Astrocyte (in vitro differentiated cells and primary cell): ENCODE measurements around the gene TENM3. TPM values are rescaled to one million over a fixed set of nuclear protein-coding genes. Genes with fewer than 3 reads are reported as not detected.

Source experiments
- DNase-seq: peaks from one replicate; pipeline ENCODE4 v3.0.0-alpha.2; 2010; ENCODE audit warnings: low read depth
- FAIRE-seq: peaks from 2 replicates; lab custom pipeline; 2011; peaks lifted over from hg19 to GRCh38; lab: Jason Lieb, UNC
- H2AFZ ChIP-seq: 2 replicates; pipeline ENCODE4 v1.6.0; 2012; ENCODE audit warnings: low read depth, low read length, inconsistent platforms
- H3K27ac ChIP-seq: 2 replicates; pipeline ENCODE4 v1.5.1; 2011; ENCODE audit warnings: low read depth, low read length, inconsistent platforms
- H3K27me3 ChIP-seq: 2 replicates; pipeline ENCODE4 v1.6.0; 2011; ENCODE audit warnings: low read length, inconsistent platforms; ENCODE audit not compliant: insufficient read depth
- H3K36me3 ChIP-seq: 2 replicates; pipeline ENCODE4 v1.5.1; 2011; ENCODE audit warnings: low read length, inconsistent platforms; ENCODE audit not compliant: insufficient read depth
- H3K4me1 ChIP-seq: 2 replicates; pipeline ENCODE4 v1.5.1; 2011; ENCODE audit warnings: low read length, inconsistent platforms; ENCODE audit not compliant: insufficient read depth
- H3K4me2 ChIP-seq: 2 replicates; pipeline ENCODE4 v1.6.0; 2012; ENCODE audit warnings: low read length, inconsistent platforms
- H3K4me3 ChIP-seq: 2 replicates; pipeline ENCODE4 v1.5.1; 2011; ENCODE audit warnings: low read depth, mild to moderate bottlenecking, low read length, inconsistent platforms; ENCODE audit not compliant: insufficient read depth
- H3K79me2 ChIP-seq: 2 replicates; pipeline ENCODE4 v1.6.0; 2012; ENCODE audit warnings: mild to moderate bottlenecking, low read length, inconsistent platforms; ENCODE audit not compliant: insufficient read depth
- H3K9ac ChIP-seq: 2 replicates; pipeline ENCODE4 v1.6.0; 2012; ENCODE audit warnings: mild to moderate bottlenecking, low read length, inconsistent platforms
- H3K9me3 ChIP-seq: 2 replicates; pipeline ENCODE4 v1.5.1; 2012; ENCODE audit warnings: low read depth, mild to moderate bottlenecking, low read length, inconsistent platforms; ENCODE audit not compliant: insufficient read depth
- H4K20me1 ChIP-seq: 2 replicates; pipeline ENCODE4 v1.6.0; 2012; ENCODE audit warnings: low read length, inconsistent platforms; ENCODE audit not compliant: insufficient read depth
- H3K27ac Mint-ChIP-seq: one replicate; pipeline ENCODE4 v1.8.0; 2021; ENCODE audit warnings: mild to moderate bottlenecking, mixed read lengths; ENCODE audit not compliant: unreplicated experiment
- H3K27me3 Mint-ChIP-seq: one replicate; pipeline ENCODE4 v1.8.0; 2021; ENCODE audit warnings: low read depth, mixed read lengths; ENCODE audit not compliant: unreplicated experiment
- H3K36me3 Mint-ChIP-seq: one replicate; pipeline ENCODE4 v1.8.0; 2021; ENCODE audit warnings: low read depth, mixed read lengths; ENCODE audit not compliant: unreplicated experiment
- H3K4me1 Mint-ChIP-seq: one replicate; pipeline ENCODE4 v1.8.0; 2021; ENCODE audit warnings: low read depth, mixed read lengths; ENCODE audit not compliant: unreplicated experiment
- H3K4me3 Mint-ChIP-seq: one replicate; pipeline ENCODE4 v1.8.0; 2021; ENCODE audit warnings: mild to moderate bottlenecking, moderate library complexity, mixed read lengths; ENCODE audit not compliant: unreplicated experiment
- H3K9me3 Mint-ChIP-seq: one replicate; pipeline ENCODE4 v1.8.0; 2021; ENCODE audit warnings: mild to moderate bottlenecking, mixed read lengths; ENCODE audit not compliant: unreplicated experiment
- CTCF ChIP-seq: IDR thresholded peaks from 2 replicates; pipeline ENCODE4 v1.5.1; 2011; ENCODE audit warnings: low read depth, mild to moderate bottlenecking, inconsistent platforms, low read length, moderate library complexity; ENCODE audit not compliant: insufficient read depth
- EZH2 ChIP-seq: IDR thresholded peaks from 2 replicates; pipeline ENCODE4 v1.6.1; 2012; ENCODE audit warnings: mild to moderate bottlenecking, low read length, inconsistent platforms; ENCODE audit not compliant: insufficient read depth
- total RNA-seq: library from RNA; stranded (reverse); gene quantifications from 2 replicates; pipeline ENCODE4 v1.2.1, GENCODE V29; 2021

The TENM3 gene
- total RNA-seq, 1 donor from 2014 or later: 127 TPM

GRCh38 chr4:182683661-182684060 is 440.5 kb downstream of the TENM3 start:
- no peak for DNase-seq
- Histone ChIP-seq H3K36me3 (peaks cover 5% of the 10 kb centered on the region), H3K4me2 (no peak overlapping the region), H3K27ac (no peak overlapping the region), H3K4me1 (peaks cover 8% of the 10 kb centered on the region), H4K20me1 (no peaks in the 10 kb centered on the region), H3K9ac (no peak overlapping the region), H3K4me3 (no peak overlapping the region), H2AFZ (no peak overlapping the region), H3K9me3 (no peaks in the 10 kb centered on the region), H3K27me3 (no peaks in the 10 kb centered on the region), H3K79me2 (no peaks in the 10 kb centered on the region)
- no peak for FAIRE-seq
- Mint-ChIP-seq H3K27me3 (no peaks in the 10 kb centered on the region), H3K4me1 (peaks cover 4% of the 10 kb centered on the region), H3K4me3 (no peak overlapping the region), H3K9me3 (no peaks in the 10 kb centered on the region), H3K36me3 (peaks cover 7% of the 10 kb centered on the region), H3K27ac (no peak overlapping the region)
- no peak for TF ChIP-seq EZH2
- TF ChIP-seq CTCF: no peak

GRCh38 chr4:182684796-182685195 is 441.6 kb downstream of the TENM3 start:
- TF ChIP-seq CTCF: no peak
- TF ChIP-seq EZH2: no peak
- Histone ChIP-seq H3K4me1 (peaks cover 8% of the 10 kb centered on the region), H3K79me2 (no peaks in the 10 kb centered on the region), H3K27ac (no peak overlapping the region), H3K9me3 (no peaks in the 10 kb centered on the region), H3K4me3 (no peak overlapping the region), H3K4me2 (no peak overlapping the region), H4K20me1 (no peaks in the 10 kb centered on the region), H3K36me3 (peaks cover 10% of the 10 kb centered on the region), H2AFZ (no peak overlapping the region), H3K9ac (no peak overlapping the region), H3K27me3 (no peaks in the 10 kb centered on the region)
- H3K27ac Mint-ChIP-seq: no peak overlapping the region
- no peak for FAIRE-seq
- H3K27me3 Mint-ChIP-seq: no peaks in the 10 kb centered on the region
- peaks cover 10% of the 10 kb centered on the region for H3K36me3 Mint-ChIP-seq
- H3K4me3 Mint-ChIP-seq: no peak overlapping the region
- H3K9me3 Mint-ChIP-seq: no peaks in the 10 kb centered on the region
- DNase-seq: peak; percentile 7
- peaks cover 4% of the 10 kb centered on the region for H3K4me1 Mint-ChIP-seq

GRCh38 chr4:182688081-182688480 is 444.9 kb downstream of the TENM3 start:
- H3K9me3 ChIP-seq: no peaks in the 10 kb centered on the region
- no peaks in the 10 kb centered on the region for H3K4me1 ChIP-seq
- no peak for DNase-seq
- no peak overlapping the region for H3K4me2 ChIP-seq
- FAIRE-seq: no peak
- H2AFZ ChIP-seq: no peak overlapping the region
- Mint-ChIP-seq H3K36me3 (peaks cover 10% of the 10 kb centered on the region), H3K27ac (no peak overlapping the region), H3K4me3 (no peak overlapping the region), H3K27me3 (no peaks in the 10 kb centered on the region), H3K9me3 (no peaks in the 10 kb centered on the region), H3K4me1 (peaks cover 4% of the 10 kb centered on the region)
- H3K27me3 ChIP-seq: no peaks in the 10 kb centered on the region
- H3K4me3 ChIP-seq: no peak overlapping the region
- H3K9ac ChIP-seq: no peak overlapping the region
- TF ChIP-seq EZH2 (no peak), CTCF (no peak)
- H3K79me2 ChIP-seq: no peaks in the 10 kb centered on the region
- H3K27ac ChIP-seq: no peak overlapping the region
- peaks cover 10% of the 10 kb centered on the region for H3K36me3 ChIP-seq
- H4K20me1 ChIP-seq: no peaks in the 10 kb centered on the region
